ENCODE measurements around the gene CPM.
"Not testable (repeated sequence)": the region's sequence is repeated elsewhere in the genome, so short reads cannot be mapped to it uniquely, and the experiment has no call there.

The CPM gene

GRCh38 chr12:68804657-68805591 lies 128.0 kb downstream of the CPM start:
- DNase-seq = no peak

GRCh38 chr12:68803948-68804656 lies 128.9 kb downstream of the CPM start:
- no peak for DNase-seq

- not testable (repeated sequence) for DNase-seq
Measured at GRCh38 chr12:68802911-68803651, 129.9 kb downstream of the CPM start.

GRCh38 chr12:68802372-68802745 lies 130.6 kb downstream of the CPM start:
- DNase-seq = not testable (repeated sequence)

Measured in NCI-H1694 (cell line).